Frontal cortex (tissue), 4 donors: ENCODE data around the gene WDR86. TPM values are rescaled to one million over a fixed set of nuclear protein-coding genes. Genes with fewer than 3 reads are reported as not detected.

ENCODE experiments used
- DNase-seq, 2 donors: peaks; one replicate each; pipeline ENCODE4 v3.0.0; 2012; ENCODE audit warnings: low spot score in 2 of 2
- FAIRE-seq: peaks from 2 replicates; lab custom pipeline; 2012; peaks lifted over from hg19 to GRCh38; lab: Jason Lieb, UNC
- total RNA-seq: library from RNA; depleted of rRNA; stranded (reverse); fragments of >200 nt; gene quantifications from one replicate; pipeline ENCODE4 v1.2.3, GENCODE V29; 2014
- donor health status: control.
- donor health status: control.
- donor health status: control.

Gene WDR86
- total RNA-seq, 1 donor from 2014 or later, result 49.7 TPM

GRCh38 chr7:151396328-151396970, 13.4 kb downstream of the WDR86 start:
- no peak for DNase-seq
- FAIRE-seq, result no peak

GRCh38 chr7:151395036-151395367, 14.8 kb downstream of the WDR86 start:
- no peak for FAIRE-seq

GRCh38 chr7:151394076-151395035, 15.5 kb downstream of the WDR86 start:
- FAIRE-seq, result no peak
- no peak for DNase-seq

More at GRCh38 chr7:151395036-151395367, 14.8 kb downstream of the WDR86 start:
- DNase-seq, result no peak

- DNase-seq, result no peak
- FAIRE-seq, result no peak
Observed at GRCh38 chr7:151393031-151393977, 16.5 kb downstream of the WDR86 start.

GRCh38 chr7:151392426-151392825, 17.4 kb downstream of the WDR86 start:
- no peak for FAIRE-seq

GRCh38 chr7:151392002-151392401, 17.8 kb downstream of the WDR86 start:
- FAIRE-seq, result no peak
- no peak for DNase-seq

More at GRCh38 chr7:151392426-151392825, 17.4 kb downstream of the WDR86 start:
- DNase-seq, result no peak

GRCh38 chr7:151391358-151391730, 18.5 kb downstream of the WDR86 start:
- no peak for FAIRE-seq
- no peak for DNase-seq

GRCh38 chr7:151390598-151391357, 19.1 kb downstream of the WDR86 start:
- no peak for FAIRE-seq
- no peak for DNase-seq

GRCh38 chr7:151389768-151390597, 19.9 kb downstream of the WDR86 start:
- no peak for FAIRE-seq
- no peak for DNase-seq

- FAIRE-seq (no peak), DNase-seq (no peak)
Observed at GRCh38 chr7:151389096-151389767, 20.6 kb downstream of the WDR86 start.

- DNase-seq (no peak), FAIRE-seq (no peak)
Observed at GRCh38 chr7:151388430-151388829, 21.4 kb downstream of the WDR86 start.

GRCh38 chr7:151388007-151388297, 21.9 kb downstream of the WDR86 start:
- DNase-seq, result no peak
- FAIRE-seq, result no peak

- no peak for FAIRE-seq
Observed at GRCh38 chr7:151387161-151388006, 22.5 kb downstream of the WDR86 start.

GRCh38 chr7:151386301-151387160, 23.3 kb downstream of the WDR86 start:
- FAIRE-seq, result no peak

More at GRCh38 chr7:151387161-151388006, 22.5 kb downstream of the WDR86 start:
- no peak for DNase-seq

GRCh38 chr7:151385626-151386300, 24.1 kb downstream of the WDR86 start:
- no peak for DNase-seq

More at GRCh38 chr7:151386301-151387160, 23.3 kb downstream of the WDR86 start:
- no peak for DNase-seq

More at GRCh38 chr7:151385626-151386300, 24.1 kb downstream of the WDR86 start:
- FAIRE-seq, result no peak
